Activated CD4-positive, alpha-beta memory T cell treated with anti-CD3 and anti-CD28 coated beads for 36 hours (primary cell): ENCODE results near the gene ZFC3H1. TPM values are rescaled to one million over a fixed set of nuclear protein-coding genes. Genes with fewer than 3 reads are reported as not detected.

ENCODE experiments used
- CTCF ChIA-PET: fragments of 350-600 bp; sonication (Branson Sonifier 250); formaldehyde crosslinking; loops from one replicate; lab custom pipeline; 2021; ENCODE audit warnings: antibody characterized with exemption, inconsistent platforms; lab: Charles Lee
- POLR2A ChIA-PET: fragments of 350-600 bp; sonication (Branson Sonifier 250); formaldehyde crosslinking; loops from one replicate; lab custom pipeline; 2021; ENCODE audit warnings: antibody characterized with exemption; lab: Charles Lee
- DNase-seq: peaks from one replicate; pipeline ENCODE4 v3.0.0-alpha.2; 2020
- H3K27ac Mint-ChIP-seq: one replicate; pipeline ENCODE4 v1.8.0; 2021; ENCODE audit warnings: mixed read lengths
- H3K27me3 Mint-ChIP-seq: one replicate; pipeline ENCODE4 v1.8.0; 2021; ENCODE audit warnings: mixed read lengths
- H3K36me3 Mint-ChIP-seq: one replicate; pipeline ENCODE4 v1.8.0; 2021; ENCODE audit warnings: mixed read lengths
- H3K4me1 Mint-ChIP-seq: one replicate; pipeline ENCODE4 v1.8.0; 2021; ENCODE audit warnings: low read depth, mixed read lengths
- H3K4me3 Mint-ChIP-seq: one replicate; pipeline ENCODE4 v1.8.0; 2021; ENCODE audit warnings: mild to moderate bottlenecking, mixed read lengths
- H3K9me3 Mint-ChIP-seq: one replicate; pipeline ENCODE4 v1.8.0; 2021; ENCODE audit warnings: mixed read lengths
- intact Hi-C: fragments of 100-400 bp; cut with micrococcal nuclease; formaldehyde crosslinking; loops from one replicate; pipeline ENCODE4 v1.15.1; 2023
- total RNA-seq, 2 experiments: library from RNA; stranded (reverse); gene quantifications; one replicate each; pipeline ENCODE4 v1.2.3, GENCODE V29; 2021

Gene ZFC3H1
- total RNA-seq, 2 experiments from 2014 or later, result 55.9 to 64.9 TPM

DNA sequence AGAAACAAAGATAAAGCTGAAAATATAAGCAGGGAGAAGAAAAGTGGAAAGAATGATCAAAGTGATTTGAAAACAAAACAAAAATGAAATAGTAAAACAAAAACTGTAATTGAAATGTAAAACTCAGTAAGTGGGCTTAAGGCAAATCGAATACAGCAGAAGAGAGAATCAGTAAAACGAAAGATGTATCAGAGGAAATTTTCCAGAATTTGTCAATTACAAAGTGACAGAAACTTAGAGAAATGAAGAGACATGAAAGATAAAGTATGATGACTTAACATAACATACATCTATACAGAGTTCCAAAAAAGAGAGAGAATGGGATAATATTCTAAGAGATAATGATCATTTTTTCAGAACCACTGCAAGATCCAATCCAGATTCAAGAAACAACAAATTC is 10.5 kb downstream of the ZFC3H1 start:
- Mint-ChIP-seq H3K4me3 (no peak overlapping the region), H3K27me3 (no peaks in the 10 kb centered on the region), H3K27ac (no peak overlapping the region), H3K9me3 (no peaks in the 10 kb centered on the region), H3K4me1 (peaks cover 41% of the 10 kb centered on the region), H3K36me3 (peaks cover 19% of the 10 kb centered on the region)
- intact Hi-C loops, result loop anchor here (1.0 kb wide), 1 partner anchor 9 kb away; no protein-coding TSS in a partner anchor
- DNase-seq, result no peak
- CTCF ChIA-PET, result interaction anchor here (1.4 kb wide), 1 partner anchor 17 kb away, joined by 4 read pairs; no protein-coding TSS in a partner anchor
- POLR2A ChIA-PET, result interaction anchor here (1.3 kb wide), 1 partner anchor 9 kb away, joined by 3 read pairs; no protein-coding TSS in a partner anchor

DNA sequence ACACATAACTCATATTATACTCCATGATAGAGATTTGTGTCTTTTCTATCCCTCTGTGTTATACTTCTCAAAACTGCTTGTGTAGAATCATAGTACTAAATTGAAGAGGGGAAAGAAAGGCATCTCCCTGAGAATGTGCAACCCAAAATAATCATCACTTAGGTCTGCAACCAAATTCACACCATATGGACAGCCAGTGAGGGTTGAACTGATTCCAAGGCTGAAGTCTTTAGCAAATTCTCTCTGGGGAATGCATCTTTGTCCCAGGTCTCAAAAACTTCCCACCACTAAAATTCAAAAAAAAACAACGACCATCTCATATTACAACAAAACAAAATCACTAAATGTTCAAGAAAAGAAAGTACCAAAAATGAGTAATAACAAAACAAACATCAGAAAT is 11.0 kb downstream of the ZFC3H1 start:
- ChIA-PET CTCF (interaction anchor here (1.4 kb wide), 1 partner anchor 16 kb away, joined by 4 read pairs; no protein-coding TSS in a partner anchor), POLR2A (interaction anchor here (1.3 kb wide), 1 partner anchor 10 kb away, joined by 3 read pairs; no protein-coding TSS in a partner anchor)

DNA sequence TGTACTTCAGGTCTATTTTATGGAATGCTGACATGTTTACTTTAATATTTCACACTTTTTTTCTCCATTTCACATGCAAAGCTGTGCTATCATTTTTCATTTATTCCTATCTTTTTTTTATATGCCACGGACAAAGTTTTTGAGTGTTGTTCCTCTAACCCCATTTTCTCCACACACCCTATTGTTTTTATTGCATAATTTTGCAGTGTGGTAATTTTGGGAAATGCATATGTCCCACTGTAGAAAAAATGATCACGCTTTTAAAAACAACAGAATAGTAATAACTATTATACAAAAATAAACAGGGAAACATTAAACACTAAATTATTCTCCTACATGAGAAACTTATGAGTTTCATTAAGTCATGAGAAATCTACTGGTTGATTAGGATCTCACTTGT is 14.2 kb downstream of the ZFC3H1 start:
- Mint-ChIP-seq H3K9me3 (no peaks in the 10 kb centered on the region), H3K27me3 (no peaks in the 10 kb centered on the region), H3K27ac (no peak overlapping the region), H3K4me1 (peaks cover 33% of the 10 kb centered on the region), H3K36me3 (peaks cover 17% of the 10 kb centered on the region), H3K4me3 (no peak overlapping the region)
- DNase-seq, result no peak
- CTCF ChIA-PET, result interaction anchor here (5.3 kb wide), 1 partner anchor 13 kb away, joined by 22 read pairs; no protein-coding TSS in a partner anchor
- POLR2A ChIA-PET, result no interaction called here
- intact Hi-C loops, result no loop called here

More for the DNA sequence above, 11.0 kb downstream of the ZFC3H1 start:
- Mint-ChIP-seq H3K9me3 (no peaks in the 10 kb centered on the region), H3K27ac (no peak overlapping the region), H3K4me1 (peaks cover 42% of the 10 kb centered on the region), H3K36me3 (peaks cover 17% of the 10 kb centered on the region), H3K27me3 (no peaks in the 10 kb centered on the region), H3K4me3 (no peak overlapping the region)
- intact Hi-C loops, result loop anchor here (1.0 kb wide), 1 partner anchor 10 kb away; no protein-coding TSS in a partner anchor
- no peak for DNase-seq

DNA sequence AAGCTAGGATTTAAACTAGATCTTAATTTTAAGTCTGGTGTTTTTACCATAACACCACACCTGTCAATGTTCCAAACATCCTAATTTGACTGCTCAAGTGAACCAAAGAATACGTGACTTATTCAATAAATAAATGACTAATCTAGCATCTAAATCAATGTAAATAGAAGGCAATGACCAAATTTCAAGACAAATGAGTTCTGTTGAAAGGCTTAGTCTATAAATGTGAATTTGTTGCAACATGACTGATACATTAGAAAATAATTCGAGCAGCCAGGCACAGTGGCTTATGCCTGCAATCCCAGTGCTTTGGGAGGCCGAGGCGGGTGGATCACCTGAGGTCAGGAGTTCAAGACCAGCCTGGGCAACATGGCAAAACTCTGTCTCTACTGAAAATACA is 15.1 kb downstream of the ZFC3H1 start:
- H3K9me3 Mint-ChIP-seq, result no peaks in the 10 kb centered on the region
- peaks cover 24% of the 10 kb centered on the region for H3K36me3 Mint-ChIP-seq
- POLR2A ChIA-PET, result no interaction called here
- CTCF ChIA-PET, result interaction anchor here (5.3 kb wide), 1 partner anchor 12 kb away, joined by 22 read pairs; no protein-coding TSS in a partner anchor
- DNase-seq, result no peak
- H3K27me3 Mint-ChIP-seq, result no peaks in the 10 kb centered on the region
- H3K27ac Mint-ChIP-seq, result no peak overlapping the region
- no peak overlapping the region for H3K4me3 Mint-ChIP-seq
- H3K4me1 Mint-ChIP-seq, result peaks cover 36% of the 10 kb centered on the region
- intact Hi-C loops, result no loop called here

DNA sequence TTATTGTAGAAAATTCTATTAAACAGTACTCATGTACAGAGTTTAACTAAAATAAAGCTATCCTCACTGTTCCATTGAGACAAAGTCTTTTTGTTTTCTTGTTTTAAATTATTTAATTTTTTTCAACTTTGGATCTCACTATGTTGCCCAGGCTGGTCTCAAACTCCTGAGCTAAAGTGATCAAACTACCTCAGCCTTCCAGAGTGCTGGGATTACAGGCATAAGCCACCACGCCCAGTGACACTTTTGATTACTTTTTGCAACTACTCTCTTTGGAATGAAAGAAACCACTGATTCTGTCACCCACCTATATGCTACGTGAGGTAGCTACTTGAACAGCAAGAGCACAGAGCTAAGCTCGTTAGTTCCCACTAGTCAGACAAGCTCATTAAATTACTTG is 17.1 kb downstream of the ZFC3H1 start:
- intact Hi-C loops, result no loop called here
- H3K36me3 Mint-ChIP-seq, result peaks cover 38% of the 10 kb centered on the region
- peaks cover 51% of the 10 kb centered on the region for H3K4me1 Mint-ChIP-seq
- DNase-seq, result no peak
- H3K27ac Mint-ChIP-seq, result no peak overlapping the region
- H3K4me3 Mint-ChIP-seq, result no peak overlapping the region
- CTCF ChIA-PET, result interaction anchor here (0.8 to 5.3 kb wide), 5 partner anchors 10 to 134 kb away, joined by 3 to 22 read pairs (median 6); no protein-coding TSS in a partner anchor
- POLR2A ChIA-PET, result interaction anchor here (0.8 to 2.2 kb wide), 2 partner anchors 11 to 17 kb away, joined by 5 to 9 read pairs; partner anchors contain the start of genes THAP2 and ZFC3H1
- H3K27me3 Mint-ChIP-seq, result no peaks in the 10 kb centered on the region
- H3K9me3 Mint-ChIP-seq, result no peaks in the 10 kb centered on the region

DNA sequence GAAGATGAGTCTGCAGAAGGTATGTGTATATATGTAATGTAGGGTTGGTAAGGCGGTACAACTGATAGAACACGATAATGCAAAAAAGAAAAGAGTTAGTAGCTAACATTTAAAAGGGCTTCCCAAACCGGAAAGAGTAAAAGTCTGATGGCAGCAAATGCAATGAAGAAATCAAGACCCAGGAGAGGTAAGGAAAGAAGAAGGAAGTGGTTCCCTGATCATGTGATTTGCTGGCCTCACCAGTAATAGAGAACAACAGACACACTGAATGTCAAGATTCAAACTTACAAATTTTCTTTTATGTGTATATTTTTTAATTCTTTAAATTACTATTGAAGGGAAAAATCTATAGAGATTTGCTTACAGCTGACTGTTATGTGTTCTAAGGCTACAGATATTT is 18.4 kb downstream of the ZFC3H1 start:
- intact Hi-C loops, result no loop called here
- ChIA-PET CTCF (interaction anchor here (0.9 to 5.3 kb wide), 5 partner anchors 9 to 135 kb away, joined by 4 to 22 read pairs (median 6); no protein-coding TSS in a partner anchor), POLR2A (interaction anchor here (1.2 kb wide), 1 partner anchor 18 kb away, joined by 3 read pairs; the partner anchor contains the start of gene ZFC3H1)
- Mint-ChIP-seq H3K27me3 (no peaks in the 10 kb centered on the region), H3K4me1 (peaks cover 57% of the 10 kb centered on the region), H3K27ac (no peak overlapping the region), H3K9me3 (no peaks in the 10 kb centered on the region), H3K36me3 (peaks cover 45% of the 10 kb centered on the region), H3K4me3 (no peak overlapping the region)
- DNase-seq, result no peak

DNA sequence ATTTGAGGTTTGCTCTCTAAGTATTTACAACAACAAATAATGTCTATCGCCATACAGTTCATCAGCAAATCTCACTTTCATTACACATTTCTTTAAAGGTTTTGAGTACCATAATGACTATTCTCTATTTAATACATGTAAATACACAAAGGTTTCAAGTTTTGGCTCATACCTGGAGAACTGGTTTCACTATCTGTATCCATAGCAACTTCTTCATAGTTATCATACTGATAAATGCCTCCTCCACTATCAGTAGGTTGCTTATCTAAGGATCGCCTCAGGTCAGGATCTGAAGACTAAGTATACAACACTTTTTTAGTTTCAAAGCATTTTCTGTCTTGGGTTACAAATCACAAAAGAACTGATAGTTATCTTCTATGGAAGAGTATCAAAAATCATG is 21.4 kb downstream of the ZFC3H1 start:
- DNase-seq, result no peak
- Mint-ChIP-seq H3K27ac (peak overlapping the region; percentile 65), H3K4me3 (no peak overlapping the region), H3K27me3 (no peaks in the 10 kb centered on the region), H3K4me1 (peaks cover 55% of the 10 kb centered on the region), H3K36me3 (peaks cover 58% of the 10 kb centered on the region), H3K9me3 (no peaks in the 10 kb centered on the region)
- CTCF ChIA-PET, result interaction anchor here (0.9 to 1.1 kb wide), 2 partner anchors 22 to 44 kb away, joined by 3 read pairs; partner anchors contain the start of gene THAP2
- intact Hi-C loops, result loop anchor here (1.0 to 5.0 kb wide), 4 partner anchors 20 to 295 kb away; partner anchors contain the start of genes TMEM19 and TPH2
- POLR2A ChIA-PET, result interaction anchor here (0.6 to 2.6 kb wide), 3 partner anchors 21 to 185 kb away, joined by 3 to 19 read pairs (median 3); partner anchors contain the start of genes THAP2 and ZFC3H1

DNA sequence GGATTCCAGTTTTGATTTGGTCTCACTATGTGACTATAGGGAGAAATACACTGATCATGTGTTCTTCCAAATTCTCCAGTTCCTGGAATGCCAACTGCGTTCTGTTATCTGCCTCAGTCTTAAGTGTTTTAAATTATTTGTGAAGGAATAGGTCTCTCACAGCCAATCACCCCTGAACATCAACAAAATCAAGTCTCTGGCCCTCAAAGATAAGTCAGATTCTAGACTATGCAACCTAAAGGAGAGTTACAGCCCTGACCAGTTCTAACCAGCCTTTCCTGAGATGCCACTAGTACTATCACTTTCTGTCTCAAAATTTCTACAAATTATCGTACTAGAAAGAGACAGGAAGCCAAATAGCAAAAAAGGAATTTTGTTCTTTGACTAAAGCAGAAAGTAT is 22.3 kb downstream of the ZFC3H1 start:
- Mint-ChIP-seq H3K36me3 (peaks cover 57% of the 10 kb centered on the region), H3K4me1 (peaks cover 51% of the 10 kb centered on the region), H3K27me3 (no peaks in the 10 kb centered on the region), H3K4me3 (no peak overlapping the region), H3K27ac (peak overlapping the region; percentile 65), H3K9me3 (no peaks in the 10 kb centered on the region)
- DNase-seq, result no peak
- CTCF ChIA-PET, result interaction anchor here (5.9 kb wide), 1 partner anchor 21 kb away, joined by 50 read pairs; the partner anchor contains the start of genes THAP2 and ZFC3H1
- intact Hi-C loops, result loop anchor here (5.0 kb wide), 2 partner anchors 201 to 296 kb away; partner anchors contain the start of gene TPH2
- POLR2A ChIA-PET, result interaction anchor here (2.6 kb wide), 1 partner anchor 22 kb away, joined by 19 read pairs; the partner anchor contains the start of genes THAP2 and ZFC3H1

DNA sequence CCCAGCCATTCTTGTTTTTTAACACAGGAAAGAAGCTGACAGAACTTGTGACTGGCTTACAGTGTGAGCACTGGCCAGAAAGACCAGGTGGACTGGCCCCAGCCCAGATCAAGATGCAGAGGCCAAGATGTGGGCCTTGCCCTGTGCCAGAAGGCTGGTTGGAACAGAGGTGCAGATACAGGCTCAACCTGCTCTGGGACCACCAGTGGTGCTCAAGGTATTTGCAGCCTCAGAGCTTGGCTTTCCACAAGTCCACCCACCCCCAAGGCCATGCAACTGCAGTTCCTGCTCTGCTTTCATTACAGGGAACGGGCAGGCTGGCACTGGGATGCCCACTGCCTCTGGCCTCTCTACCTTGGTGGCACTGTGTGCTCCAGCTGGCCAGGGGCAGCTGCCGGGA is 23.3 kb downstream of the ZFC3H1 start:
- Mint-ChIP-seq H3K4me1 (peaks cover 50% of the 10 kb centered on the region), H3K27ac (no peak overlapping the region), H3K9me3 (no peaks in the 10 kb centered on the region), H3K4me3 (no peak overlapping the region), H3K36me3 (peaks cover 61% of the 10 kb centered on the region), H3K27me3 (no peaks in the 10 kb centered on the region)
- DNase-seq, result no peak
- POLR2A ChIA-PET, result no interaction called here
- intact Hi-C loops, result loop anchor here (5.0 kb wide), 2 partner anchors 202 to 297 kb away; partner anchors contain the start of gene TPH2
- CTCF ChIA-PET, result interaction anchor here (1.2 to 5.9 kb wide), 3 partner anchors 22 to 107 kb away, joined by 3 to 50 read pairs (median 7); partner anchors contain the start of genes THAP2 and ZFC3H1

DNA sequence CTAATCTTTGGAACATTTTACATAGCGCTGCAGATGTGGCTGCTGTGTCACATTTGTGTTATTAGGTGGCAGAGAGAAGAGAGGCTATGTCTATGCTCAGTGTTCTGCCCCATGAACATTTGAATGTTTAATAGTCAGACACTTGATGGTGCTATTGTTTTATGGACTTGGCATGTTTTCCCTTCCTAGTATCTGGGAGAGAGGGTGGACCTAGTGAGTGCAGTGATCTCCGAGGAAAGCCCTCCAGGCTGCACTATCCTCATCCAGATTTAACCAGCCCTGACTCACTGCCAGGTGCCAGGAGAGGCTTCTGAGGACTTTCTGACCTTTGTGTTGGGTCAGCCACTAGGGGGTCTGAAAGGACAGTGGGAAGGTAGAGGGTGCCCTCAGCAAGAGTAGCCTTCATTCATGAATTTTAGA is 24.3 kb downstream of the ZFC3H1 start:
- POLR2A ChIA-PET, result interaction anchor here (0.9 kb wide), 1 partner anchor 45 kb away, joined by 4 read pairs; no protein-coding TSS in a partner anchor
- intact Hi-C loops, result loop anchor here (10.0 kb wide), 1 partner anchor 225 kb away; no protein-coding TSS in a partner anchor
- peaks cover 61% of the 10 kb centered on the region for H3K36me3 Mint-ChIP-seq
- H3K27me3 Mint-ChIP-seq, result no peaks in the 10 kb centered on the region
- DNase-seq, result no peak
- peaks cover 47% of the 10 kb centered on the region for H3K4me1 Mint-ChIP-seq
- H3K4me3 Mint-ChIP-seq, result no peak overlapping the region
- H3K27ac Mint-ChIP-seq, result no peak overlapping the region
- H3K9me3 Mint-ChIP-seq, result no peaks in the 10 kb centered on the region
- CTCF ChIA-PET, result interaction anchor here (0.7 to 5.9 kb wide), 3 partner anchors 23 to 116 kb away, joined by 4 to 50 read pairs (median 7); partner anchors contain the start of genes THAP2 and ZFC3H1

DNA sequence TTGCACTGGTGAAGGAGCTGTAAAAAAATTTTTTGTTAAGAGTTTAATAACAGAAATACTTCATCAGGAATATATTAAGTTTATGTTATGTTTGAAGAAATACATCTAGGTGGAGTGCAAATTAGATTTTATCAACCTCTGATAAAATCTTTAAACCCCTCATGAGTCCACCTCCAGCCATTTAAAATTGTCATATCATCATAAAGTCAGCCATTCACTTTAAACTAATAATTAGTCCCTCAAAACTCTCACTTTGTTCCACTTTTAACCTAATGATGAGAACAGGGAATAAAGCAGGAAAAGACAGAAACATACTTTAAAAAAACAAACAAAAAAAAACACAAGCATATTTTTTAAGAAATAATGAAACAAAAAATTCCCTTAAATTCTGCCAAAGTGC is 25.1 kb downstream of the ZFC3H1 start:
- Mint-ChIP-seq H3K9me3 (no peaks in the 10 kb centered on the region), H3K36me3 (peaks cover 60% of the 10 kb centered on the region), H3K27me3 (no peaks in the 10 kb centered on the region), H3K4me3 (no peak overlapping the region), H3K27ac (no peak overlapping the region), H3K4me1 (peaks cover 41% of the 10 kb centered on the region)
- intact Hi-C loops, result loop anchor here (10.0 kb wide), 1 partner anchor 224 kb away; no protein-coding TSS in a partner anchor
- POLR2A ChIA-PET, result interaction anchor here (0.7 to 0.9 kb wide), 2 partner anchors 25 to 46 kb away, joined by 3 to 4 read pairs; partner anchors contain the start of genes THAP2 and ZFC3H1
- DNase-seq, result no peak
- CTCF ChIA-PET, result interaction anchor here (0.7 to 5.9 kb wide), 4 partner anchors 24 to 117 kb away, joined by 4 to 50 read pairs (median 21); partner anchors contain the start of genes THAP2, TMEM19 and ZFC3H1
